Suprapubic skin (tissue), 4 donors: ENCODE results near the gene FMN1. TPM values are rescaled to one million over a fixed set of nuclear protein-coding genes. Genes with fewer than 3 reads are reported as not detected.

Source experiments
- DNase-seq, 2 donors: peaks; one replicate each; pipeline ENCODE4 v3.0.0-alpha.2; 2019; ENCODE audit warnings: low spot score in 2 of 2
- H3K27ac ChIP-seq: fragments of 200-600 bp; sonication (generic); one replicate; pipeline ENCODE4 v1.5.1; 2019
- H3K27me3 ChIP-seq: fragments of 200-600 bp; sonication (generic); one replicate; pipeline ENCODE4 v1.5.1; 2019
- H3K36me3 ChIP-seq: fragments of 200-600 bp; sonication (generic); one replicate; pipeline ENCODE4 v1.5.1; 2019
- H3K4me1 ChIP-seq: fragments of 200-600 bp; sonication (generic); one replicate; pipeline ENCODE4 v1.5.1; 2019
- H3K4me3 ChIP-seq: fragments of 200-600 bp; sonication (generic); one replicate; pipeline ENCODE4 v1.5.1; 2019; ENCODE audit warnings: mild to moderate bottlenecking
- H3K9me3 ChIP-seq: fragments of 200-600 bp; sonication (generic); one replicate; pipeline ENCODE4 v1.5.1; 2019
- CTCF ChIP-seq, 2 donors: fragments of 200-600 bp in 1 of 2; fragments of 450-650 bp in 1 of 2; sonication (generic) in 1 of 2; IDR thresholded peaks; one replicate each; pipeline ENCODE4 v1.5.1; 2016 to 2019; ENCODE audit warnings: antibody characterized with exemption in 2 of 2, mild to moderate bottlenecking in 1 of 2, moderate library complexity in 1 of 2
- EP300 ChIP-seq: sonication (generic); formaldehyde crosslinking; IDR thresholded peaks from one replicate; pipeline ENCODE4 v1.6.1; 2017; ENCODE audit warnings: antibody characterized with exemption
- POLR2A ChIP-seq, 2 donors: fragments of 450-650 bp; IDR thresholded peaks; one replicate each; pipeline ENCODE4 v1.6.1; 2017; ENCODE audit warnings: antibody characterized with exemption in 2 of 2, mild to moderate bottlenecking in 2 of 2, moderate library complexity in 2 of 2
- POLR2AphosphoS5 ChIP-seq, 3 donors: sonication (generic); formaldehyde crosslinking; IDR thresholded peaks; one replicate each; pipeline ENCODE4 v1.6.1; 2017; ENCODE audit warnings: antibody characterized with exemption in 3 of 3
- WGBS: methylation state at CpG from one replicate; pipeline ENCODE4 v1.1.5; 2018; 5-methylcytosine and 5-hydroxymethylcytosine counted together
- total RNA-seq, 4 donors: library from RNA; depleted of rRNA; stranded (reverse); fragments of >200 nt; gene quantifications; one replicate each; pipeline ENCODE4 v1.1.0, GENCODE V29; 2016

The FMN1 gene
- total RNA-seq, 4 donors from 2014 or later = 19.8 to 47.3 (median 33.1) TPM

GRCh38 chr15:32909431-32909830 lies 285.1 kb downstream of the FMN1 start:
- no peaks in the 10 kb centered on the region for H3K36me3 ChIP-seq
- no peaks in the 10 kb centered on the region for H3K4me1 ChIP-seq
- TF ChIP-seq POLR2AphosphoS5 (IDR thresholded peaks at IDR 0.05) (no peak), CTCF (IDR thresholded peaks at IDR 0.05) (no peak), POLR2A (IDR thresholded peaks at IDR 0.05) (no peak), EP300 (no peak)
- no peak overlapping the region for H3K4me3 ChIP-seq
- H3K9me3 ChIP-seq = no peaks in the 10 kb centered on the region
- no peak for DNase-seq
- no peak overlapping the region for H3K27ac ChIP-seq
- H3K27me3 ChIP-seq = no peaks in the 10 kb centered on the region
- 77% methylated on average over 2 of the region's 2 CpGs for WGBS

GRCh38 chr15:32908872-32909271 lies 285.6 kb downstream of the FMN1 start:
- Histone ChIP-seq H3K36me3 (no peaks in the 10 kb centered on the region), H3K27me3 (no peaks in the 10 kb centered on the region), H3K27ac (no peak overlapping the region), H3K4me1 (no peaks in the 10 kb centered on the region), H3K4me3 (no peak overlapping the region), H3K9me3 (no peaks in the 10 kb centered on the region)
- 85% methylated on average over 4 of the region's 4 CpGs for WGBS
- DNase-seq = no peak
- TF ChIP-seq POLR2AphosphoS5 (IDR thresholded peaks at IDR 0.05) (no peak), CTCF (IDR thresholded peaks at IDR 0.05) (no peak), EP300 (no peak), POLR2A (IDR thresholded peaks at IDR 0.05) (no peak)

- 59% methylated on average over 5 of the region's 5 CpGs for WGBS
- Histone ChIP-seq H3K27ac (no peak overlapping the region), H3K4me1 (no peaks in the 10 kb centered on the region), H3K36me3 (no peaks in the 10 kb centered on the region), H3K4me3 (no peak overlapping the region), H3K9me3 (no peaks in the 10 kb centered on the region), H3K27me3 (no peaks in the 10 kb centered on the region)
- DNase-seq = no peak
- TF ChIP-seq POLR2AphosphoS5 (IDR thresholded peaks at IDR 0.05) (no peak), POLR2A (IDR thresholded peaks at IDR 0.05) (no peak), CTCF (IDR thresholded peaks at IDR 0.05) (no peak), EP300 (no peak)
These were observed 286.2 kb downstream of the FMN1 start for GRCh38 chr15:32908135-32908801.

GRCh38 chr15:32905481-32905880 lies 289.0 kb downstream of the FMN1 start:
- Histone ChIP-seq H3K4me1 (no peaks in the 10 kb centered on the region), H3K27ac (no peak overlapping the region), H3K27me3 (no peaks in the 10 kb centered on the region), H3K36me3 (no peaks in the 10 kb centered on the region), H3K4me3 (no peak overlapping the region), H3K9me3 (no peaks in the 10 kb centered on the region)
- TF ChIP-seq POLR2AphosphoS5 (IDR thresholded peaks at IDR 0.05) = no peak
- no peak for TF ChIP-seq EP300
- no peak for TF ChIP-seq CTCF (IDR thresholded peaks at IDR 0.05)
- TF ChIP-seq POLR2A (IDR thresholded peaks at IDR 0.05) = no peak
- DNase-seq = no peak
- 74% methylated on average over 4 of the region's 4 CpGs for WGBS

GRCh38 chr15:32904448-32904847 lies 290.1 kb downstream of the FMN1 start:
- Histone ChIP-seq H3K27ac (no peak overlapping the region), H3K9me3 (no peaks in the 10 kb centered on the region), H3K4me1 (no peaks in the 10 kb centered on the region), H3K27me3 (no peaks in the 10 kb centered on the region), H3K4me3 (no peak overlapping the region), H3K36me3 (no peaks in the 10 kb centered on the region)
- TF ChIP-seq POLR2AphosphoS5 (IDR thresholded peaks at IDR 0.05) = no peak
- no peak for TF ChIP-seq CTCF (IDR thresholded peaks at IDR 0.05)
- no peak for TF ChIP-seq EP300
- TF ChIP-seq POLR2A (IDR thresholded peaks at IDR 0.05) = no peak
- WGBS = 85% methylated on average over 2 of the region's 2 CpGs
- DNase-seq = no peak
